Smooth muscle cell (in vitro differentiated cells): ENCODE measurements around the gene RUNX1. TPM values are rescaled to one million over a fixed set of nuclear protein-coding genes. Genes with fewer than 3 reads are reported as not detected.
A peak's percentile ranks its signal among the peaks of the same experiment; 100 is the strongest.

Source experiments
- DNase-seq: peaks from one replicate; lab custom pipeline; 2025; ENCODE audit not compliant: unreplicated experiment; lab: John Stamatoyannopoulos, UW
- H2AFZ ChIP-seq: fragments of 200-600 bp; sonication (generic); 2 replicates; pipeline ENCODE4 v1.6.0; 2016; ENCODE audit warnings: antibody characterized with exemption, low read depth, mild to moderate bottlenecking
- H3F3A ChIP-seq: fragments of 200-600 bp; sonication (generic); 2 replicates; pipeline ENCODE4 v1.6.0; 2017; ENCODE audit warnings: antibody characterized with exemption, low read depth
- H3K27ac ChIP-seq: fragments of 200-600 bp; sonication (generic); 2 replicates; pipeline ENCODE4 v1.5.1; 2016; ENCODE audit warnings: low read depth, mild to moderate bottlenecking
- H3K27me3 ChIP-seq: fragments of 200-600 bp; sonication (generic); 2 replicates; pipeline ENCODE4 v1.6.1; 2016; ENCODE audit warnings: low read depth, mild to moderate bottlenecking
- H3K36me3 ChIP-seq: fragments of 200-600 bp; sonication (generic); 2 replicates; pipeline ENCODE4 v1.5.1; 2016; ENCODE audit warnings: low read depth
- H3K4me1 ChIP-seq: fragments of 200-600 bp; sonication (generic); 2 replicates; pipeline ENCODE4 v1.5.1; 2016; ENCODE audit warnings: low read depth
- H3K4me2 ChIP-seq: fragments of 200-600 bp; sonication (generic); 2 replicates; pipeline ENCODE4 v1.6.0; 2016; ENCODE audit warnings: mild to moderate bottlenecking
- H3K4me3 ChIP-seq: fragments of 200-600 bp; sonication (generic); 2 replicates; pipeline ENCODE4 v1.5.1; 2016; ENCODE audit warnings: mild to moderate bottlenecking
- H3K79me2 ChIP-seq: fragments of 200-600 bp; sonication (generic); 2 replicates; pipeline ENCODE4 v1.6.0; 2016; ENCODE audit warnings: low read depth, mild to moderate bottlenecking
- H3K9ac ChIP-seq: fragments of 200-600 bp; sonication (generic); 2 replicates; pipeline ENCODE4 v1.6.0; 2016; ENCODE audit warnings: low read depth
- H3K9me3 ChIP-seq: fragments of 200-600 bp; sonication (generic); replicated peaks from 2 replicates; pipeline ENCODE4 v1.5.1; 2016; ENCODE audit warnings: low read depth
- H4K20me1 ChIP-seq: fragments of 200-600 bp; sonication (generic); 2 replicates; pipeline ENCODE4 v1.6.0; 2016; ENCODE audit warnings: low read depth
- CTCF ChIP-seq: fragments of 200-600 bp; sonication (generic); IDR thresholded peaks from 2 replicates; pipeline ENCODE4 v1.5.1; 2017; ENCODE audit warnings: borderline replicate concordance, mild to moderate bottlenecking, antibody characterized with exemption; ENCODE audit not compliant: insufficient read depth, poor library complexity, severe bottlenecking
- WGBS: methylation state at CpG from one replicate; pipeline ENCODE4 v1.1.7; 2016; ENCODE audit warnings: low lambda C conversion rate; 5-methylcytosine and 5-hydroxymethylcytosine counted together
- polyA plus RNA-seq: library from polyadenylated mRNA; unstranded; fragments of >200 nt; fragmentation: Nextera tagmentation; extraction: Ambion mirVana; gene quantifications from 2 replicates; pipeline ENCODE4 v1.2.1, GENCODE V29; 2016
- total RNA-seq: library from RNA; depleted of rRNA; stranded (reverse); fragments of >200 nt; gene quantifications from 2 replicates; pipeline ENCODE4 v1.2.3, GENCODE V29; 2014

The RUNX1 gene
- total and polyA plus RNA-seq, 2 experiments from 2014 or later = 33.4 to 97.6 TPM

- H3K79me2 ChIP-seq = peaks cover 46% of the 10 kb centered on the region
- H4K20me1 ChIP-seq = peaks cover 90% of the 10 kb centered on the region
- no peak overlapping the region for H2AFZ ChIP-seq
- no peak for TF ChIP-seq CTCF
- peak overlapping the region; percentile 89 for H3K27ac ChIP-seq
- no peak overlapping the region for H3K9ac ChIP-seq
- peaks cover 54% of the 10 kb centered on the region for H3F3A ChIP-seq
- no peaks in the 10 kb centered on the region for H3K4me1 ChIP-seq
- no peak overlapping the region for H3K4me2 ChIP-seq
- H3K36me3 ChIP-seq = peaks cover 46% of the 10 kb centered on the region
- H3K27me3 ChIP-seq = no peaks in the 10 kb centered on the region
- no peak for DNase-seq
- H3K4me3 ChIP-seq = no peak overlapping the region
- WGBS = 98% methylated on average over 5 of the region's 5 CpGs
- no peaks in the 10 kb centered on the region for H3K9me3 ChIP-seq
Observed at GRCh38 chr21:34827445-34828235, 221.5 kb downstream of the RUNX1 start.

- TF ChIP-seq CTCF = no peak
- Histone ChIP-seq H3K9ac (no peak overlapping the region), H4K20me1 (peaks cover 90% of the 10 kb centered on the region), H3K27ac (peak overlapping the region; percentile 89), H3K36me3 (peaks cover 38% of the 10 kb centered on the region), H3K4me1 (no peaks in the 10 kb centered on the region), H2AFZ (no peak overlapping the region), H3K27me3 (no peaks in the 10 kb centered on the region), H3K4me3 (no peak overlapping the region), H3K9me3 (no peaks in the 10 kb centered on the region), H3F3A (peaks cover 55% of the 10 kb centered on the region), H3K4me2 (no peak overlapping the region), H3K79me2 (peaks cover 41% of the 10 kb centered on the region)
- DNase-seq = no peak
- 89% methylated on average over 3 of the region's 3 CpGs for WGBS
Observed at GRCh38 chr21:34826836-34827235, 222.3 kb downstream of the RUNX1 start.

GRCh38 chr21:34825948-34826548 is 223.1 kb downstream of the RUNX1 start:
- Histone ChIP-seq H3K36me3 (peaks cover 37% of the 10 kb centered on the region), H3K4me2 (no peak overlapping the region), H3K79me2 (peaks cover 37% of the 10 kb centered on the region), H3K27ac (peak overlapping the region; percentile 89), H3K4me3 (no peak overlapping the region), H3K9ac (no peak overlapping the region), H3K27me3 (no peaks in the 10 kb centered on the region), H4K20me1 (peaks cover 90% of the 10 kb centered on the region), H3F3A (peaks cover 53% of the 10 kb centered on the region), H2AFZ (no peak overlapping the region), H3K4me1 (no peaks in the 10 kb centered on the region), H3K9me3 (no peaks in the 10 kb centered on the region)
- no peak for DNase-seq
- 76% methylated on average over 3 of the region's 3 CpGs for WGBS
- no peak for TF ChIP-seq CTCF
